ENCODE measurements around the gene COG7.

- TF ChIP-seq POLR2A (IDR thresholded peaks at IDR 0.05) (no peak), CTCF (IDR thresholded peaks at IDR 0.05) (no peak)
Measured at GRCh38 chr16:23501291-23501690, 48.3 kb upstream of the COG7 start.

All from Peyer's patch (tissue), 4 donors.